ENCODE data around the gene MUC22. TPM values are rescaled to one million over a fixed set of nuclear protein-coding genes. Genes with fewer than 3 reads are reported as not detected.
"Not testable (repeated sequence)": the region's sequence is repeated elsewhere in the genome, so short reads cannot be mapped to it uniquely, and the experiment has no call there.

MUC22 gene
- total RNA-seq, 2 experiments from 2014 or later = not detected

- Mint-ChIP-seq H3K27me3 (peaks cover 58% of the 10 kb centered on the region), H3K9me3 (ENCODE audit: low read depth) (no peaks in the 10 kb centered on the region), H3K27ac (no peak overlapping the region), H3K36me3 (no peaks in the 10 kb centered on the region), H3K4me1 (peaks cover 3% of the 10 kb centered on the region), H3K4me3 (no peak overlapping the region)
- CTCF ChIA-PET = interaction anchor here (0.6 to 1.7 kb wide), 3 partner anchors 8 to 43 kb away, joined by 3 to 6 read pairs (median 4); no protein-coding TSS in a partner anchor
- DNase-seq (no peak), ATAC-seq (no peak)
These were observed 25.7 kb downstream of the MUC22 start for GRCh38 chr6:31035862-31036497.

GRCh38 chr6:31037169-31037568 is 26.9 kb downstream of the MUC22 start:
- Mint-ChIP-seq H3K9me3 (ENCODE audit: low read depth) (no peaks in the 10 kb centered on the region), H3K4me1 (no peaks in the 10 kb centered on the region), H3K27ac (no peak overlapping the region), H3K36me3 (no peaks in the 10 kb centered on the region), H3K27me3 (peaks cover 58% of the 10 kb centered on the region), H3K4me3 (no peak overlapping the region)
- CTCF ChIA-PET = no interaction called here
- no peak for ATAC-seq
- no peak for DNase-seq

- CTCF ChIA-PET = interaction anchor here (1.3 kb wide), 1 partner anchor 124 kb away, joined by 3 read pairs; the partner anchor contains the start of gene VARS2
- Mint-ChIP-seq H3K27me3 (peaks cover 54% of the 10 kb centered on the region), H3K4me1 (no peaks in the 10 kb centered on the region), H3K4me3 (no peak overlapping the region), H3K27ac (no peak overlapping the region), H3K36me3 (no peaks in the 10 kb centered on the region), H3K9me3 (ENCODE audit: low read depth) (no peaks in the 10 kb centered on the region)
- DNase-seq = no peak
- no peak for ATAC-seq
These were observed 27.4 kb downstream of the MUC22 start for GRCh38 chr6:31037682-31038081.

- CTCF ChIA-PET = interaction anchor here (1.1 to 1.7 kb wide), 3 partner anchors 39 to 125 kb away, joined by 3 to 11 read pairs (median 3); partner anchors contain the start of gene VARS2
These were observed 28.3 kb downstream of the MUC22 start for GRCh38 chr6:31038559-31038958.

GRCh38 chr6:31040801-31041200 is 30.5 kb downstream of the MUC22 start:
- Mint-ChIP-seq H3K36me3 (no peaks in the 10 kb centered on the region), H3K4me1 (no peaks in the 10 kb centered on the region), H3K27me3 (peaks cover 53% of the 10 kb centered on the region), H3K9me3 (ENCODE audit: low read depth) (no peaks in the 10 kb centered on the region), H3K4me3 (no peak overlapping the region), H3K27ac (no peak overlapping the region)
- no peak for ATAC-seq
- CTCF ChIA-PET = no interaction called here
- DNase-seq = no peak

More at GRCh38 chr6:31038559-31038958, 28.3 kb downstream of the MUC22 start:
- DNase-seq (no peak), ATAC-seq (no peak)
- Mint-ChIP-seq H3K9me3 (ENCODE audit: low read depth) (no peaks in the 10 kb centered on the region), H3K4me1 (no peaks in the 10 kb centered on the region), H3K27ac (no peak overlapping the region), H3K4me3 (no peak overlapping the region), H3K36me3 (no peaks in the 10 kb centered on the region), H3K27me3 (peaks cover 52% of the 10 kb centered on the region)

GRCh38 chr6:31041372-31041974 is 31.2 kb downstream of the MUC22 start:
- ATAC-seq = no peak
- Mint-ChIP-seq H3K27ac (no peak overlapping the region), H3K27me3 (peaks cover 54% of the 10 kb centered on the region), H3K9me3 (ENCODE audit: low read depth) (no peaks in the 10 kb centered on the region), H3K4me3 (no peak overlapping the region), H3K36me3 (no peaks in the 10 kb centered on the region), H3K4me1 (no peaks in the 10 kb centered on the region)
- DNase-seq = no peak
- CTCF ChIA-PET = interaction anchor here (1.0 kb wide), 1 partner anchor 46 kb away, joined by 3 read pairs; no protein-coding TSS in a partner anchor

- CTCF ChIA-PET = interaction anchor here (0.9 to 1.7 kb wide), 4 partner anchors 9 to 127 kb away, joined by 3 to 10 read pairs (median 4); no protein-coding TSS in a partner anchor
- Mint-ChIP-seq H3K36me3 (no peaks in the 10 kb centered on the region), H3K27ac (no peak overlapping the region), H3K4me1 (no peaks in the 10 kb centered on the region), H3K27me3 (peaks cover 58% of the 10 kb centered on the region), H3K4me3 (no peak overlapping the region), H3K9me3 (ENCODE audit: low read depth) (no peaks in the 10 kb centered on the region)
- ATAC-seq (no peak), DNase-seq (no peak)
These were observed 32.5 kb downstream of the MUC22 start for GRCh38 chr6:31042806-31043205.

- CTCF ChIA-PET = interaction anchor here (0.6 to 1.7 kb wide), 5 partner anchors 12 to 144 kb away, joined by 3 to 6 read pairs (median 5); no protein-coding TSS in a partner anchor
- H3K9me3 Mint-ChIP-seq (ENCODE audit: low read depth) = no peaks in the 10 kb centered on the region
- H3K4me3 Mint-ChIP-seq = no peak overlapping the region
- DNase-seq (no peak), ATAC-seq (no peak)
- H3K27ac Mint-ChIP-seq = no peak overlapping the region
- H3K36me3 Mint-ChIP-seq = no peaks in the 10 kb centered on the region
- no peaks in the 10 kb centered on the region for H3K4me1 Mint-ChIP-seq
- H3K27me3 Mint-ChIP-seq = peaks cover 67% of the 10 kb centered on the region
These were observed 37.8 kb downstream of the MUC22 start for GRCh38 chr6:31048099-31048498.

- no peak for ATAC-seq
- CTCF ChIA-PET = interaction anchor here (0.7 to 1.7 kb wide), 2 partner anchors 30 to 221 kb away, joined by 3 to 5 read pairs; no protein-coding TSS in a partner anchor
- Mint-ChIP-seq H3K4me3 (no peak overlapping the region), H3K9me3 (ENCODE audit: low read depth) (no peaks in the 10 kb centered on the region), H3K27ac (no peak overlapping the region), H3K36me3 (no peaks in the 10 kb centered on the region), H3K27me3 (peaks cover 70% of the 10 kb centered on the region), H3K4me1 (no peaks in the 10 kb centered on the region)
- DNase-seq = no peak
These were observed 39.2 kb downstream of the MUC22 start for GRCh38 chr6:31049518-31049917.

- CTCF ChIA-PET = interaction anchor here (0.9 kb wide), 1 partner anchor 137 kb away, joined by 3 read pairs; no protein-coding TSS in a partner anchor
- not testable (repeated sequence) for H3K36me3 Mint-ChIP-seq; H3K4me1 Mint-ChIP-seq; H3K9me3 Mint-ChIP-seq (ENCODE audit: low read depth); ATAC-seq; DNase-seq; H3K27ac Mint-ChIP-seq; H3K4me3 Mint-ChIP-seq
- peaks cover 55% of the 10 kb centered on the region for H3K27me3 Mint-ChIP-seq
These were observed 42.9 kb downstream of the MUC22 start for GRCh38 chr6:31053187-31053586.

GRCh38 chr6:31053873-31054272 is 43.6 kb downstream of the MUC22 start:
- no peaks in the 10 kb centered on the region for H3K9me3 Mint-ChIP-seq (ENCODE audit: low read depth)
- DNase-seq (no peak), ATAC-seq (no peak)
- no peaks in the 10 kb centered on the region for H3K4me1 Mint-ChIP-seq
- H3K27me3 Mint-ChIP-seq = peaks cover 51% of the 10 kb centered on the region
- CTCF ChIA-PET = interaction anchor here (0.5 kb wide), 1 partner anchor 26 kb away, joined by 3 read pairs; no protein-coding TSS in a partner anchor
- H3K4me3 Mint-ChIP-seq = no peak overlapping the region
- no peak overlapping the region for H3K27ac Mint-ChIP-seq
- H3K36me3 Mint-ChIP-seq = no peaks in the 10 kb centered on the region

- ATAC-seq (no peak), DNase-seq (no peak)
- no peaks in the 10 kb centered on the region for H3K36me3 Mint-ChIP-seq
- CTCF ChIA-PET = interaction anchor here (1.3 kb wide), 1 partner anchor 32 kb away, joined by 5 read pairs; no protein-coding TSS in a partner anchor
- H3K4me3 Mint-ChIP-seq = no peak overlapping the region
- no peaks in the 10 kb centered on the region for H3K9me3 Mint-ChIP-seq (ENCODE audit: low read depth)
- peaks cover 50% of the 10 kb centered on the region for H3K27me3 Mint-ChIP-seq
- no peak overlapping the region for H3K27ac Mint-ChIP-seq
- H3K4me1 Mint-ChIP-seq = no peaks in the 10 kb centered on the region
These were observed 45.2 kb downstream of the MUC22 start for GRCh38 chr6:31055441-31055840.

GRCh38 chr6:31057426-31058003 is 47.2 kb downstream of the MUC22 start:
- no peaks in the 10 kb centered on the region for H3K36me3 Mint-ChIP-seq
- H3K9me3 Mint-ChIP-seq (ENCODE audit: low read depth) = no peaks in the 10 kb centered on the region
- H3K27ac Mint-ChIP-seq = no peak overlapping the region
- DNase-seq = no peak
- ATAC-seq = no peak
- no peaks in the 10 kb centered on the region for H3K4me1 Mint-ChIP-seq
- H3K27me3 Mint-ChIP-seq = peaks cover 40% of the 10 kb centered on the region
- CTCF ChIA-PET = no interaction called here
- no peak overlapping the region for H3K4me3 Mint-ChIP-seq
